ENCODE measurements around the gene CD207. TPM values are rescaled to one million over a fixed set of nuclear protein-coding genes. Genes with fewer than 3 reads are reported as not detected.

CD207 gene
- total and polyA plus RNA-seq, 2 experiments from 2014 or later, result not detected

DNA sequence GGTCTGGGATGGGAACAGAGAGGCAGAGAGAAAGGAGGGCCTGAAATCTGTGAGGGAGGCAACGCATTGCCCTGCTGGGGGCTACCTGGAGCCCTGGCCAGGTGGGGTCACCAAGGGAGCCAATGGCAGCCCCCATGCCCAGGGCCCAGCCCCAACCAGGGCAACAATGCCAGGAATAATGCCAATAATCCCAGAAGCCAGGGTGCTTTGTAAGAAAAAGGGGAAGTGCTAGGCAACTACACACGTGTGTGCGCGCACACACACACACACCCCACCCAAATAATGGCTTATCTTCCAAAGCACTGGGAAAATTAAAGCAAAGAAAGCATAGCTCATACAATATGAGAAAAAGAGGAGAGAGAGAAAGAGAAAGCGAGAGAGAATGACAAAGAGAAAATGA, 8.2 kb downstream of the CD207 start (continued):
- TF ChIP-seq, protein P1, sequence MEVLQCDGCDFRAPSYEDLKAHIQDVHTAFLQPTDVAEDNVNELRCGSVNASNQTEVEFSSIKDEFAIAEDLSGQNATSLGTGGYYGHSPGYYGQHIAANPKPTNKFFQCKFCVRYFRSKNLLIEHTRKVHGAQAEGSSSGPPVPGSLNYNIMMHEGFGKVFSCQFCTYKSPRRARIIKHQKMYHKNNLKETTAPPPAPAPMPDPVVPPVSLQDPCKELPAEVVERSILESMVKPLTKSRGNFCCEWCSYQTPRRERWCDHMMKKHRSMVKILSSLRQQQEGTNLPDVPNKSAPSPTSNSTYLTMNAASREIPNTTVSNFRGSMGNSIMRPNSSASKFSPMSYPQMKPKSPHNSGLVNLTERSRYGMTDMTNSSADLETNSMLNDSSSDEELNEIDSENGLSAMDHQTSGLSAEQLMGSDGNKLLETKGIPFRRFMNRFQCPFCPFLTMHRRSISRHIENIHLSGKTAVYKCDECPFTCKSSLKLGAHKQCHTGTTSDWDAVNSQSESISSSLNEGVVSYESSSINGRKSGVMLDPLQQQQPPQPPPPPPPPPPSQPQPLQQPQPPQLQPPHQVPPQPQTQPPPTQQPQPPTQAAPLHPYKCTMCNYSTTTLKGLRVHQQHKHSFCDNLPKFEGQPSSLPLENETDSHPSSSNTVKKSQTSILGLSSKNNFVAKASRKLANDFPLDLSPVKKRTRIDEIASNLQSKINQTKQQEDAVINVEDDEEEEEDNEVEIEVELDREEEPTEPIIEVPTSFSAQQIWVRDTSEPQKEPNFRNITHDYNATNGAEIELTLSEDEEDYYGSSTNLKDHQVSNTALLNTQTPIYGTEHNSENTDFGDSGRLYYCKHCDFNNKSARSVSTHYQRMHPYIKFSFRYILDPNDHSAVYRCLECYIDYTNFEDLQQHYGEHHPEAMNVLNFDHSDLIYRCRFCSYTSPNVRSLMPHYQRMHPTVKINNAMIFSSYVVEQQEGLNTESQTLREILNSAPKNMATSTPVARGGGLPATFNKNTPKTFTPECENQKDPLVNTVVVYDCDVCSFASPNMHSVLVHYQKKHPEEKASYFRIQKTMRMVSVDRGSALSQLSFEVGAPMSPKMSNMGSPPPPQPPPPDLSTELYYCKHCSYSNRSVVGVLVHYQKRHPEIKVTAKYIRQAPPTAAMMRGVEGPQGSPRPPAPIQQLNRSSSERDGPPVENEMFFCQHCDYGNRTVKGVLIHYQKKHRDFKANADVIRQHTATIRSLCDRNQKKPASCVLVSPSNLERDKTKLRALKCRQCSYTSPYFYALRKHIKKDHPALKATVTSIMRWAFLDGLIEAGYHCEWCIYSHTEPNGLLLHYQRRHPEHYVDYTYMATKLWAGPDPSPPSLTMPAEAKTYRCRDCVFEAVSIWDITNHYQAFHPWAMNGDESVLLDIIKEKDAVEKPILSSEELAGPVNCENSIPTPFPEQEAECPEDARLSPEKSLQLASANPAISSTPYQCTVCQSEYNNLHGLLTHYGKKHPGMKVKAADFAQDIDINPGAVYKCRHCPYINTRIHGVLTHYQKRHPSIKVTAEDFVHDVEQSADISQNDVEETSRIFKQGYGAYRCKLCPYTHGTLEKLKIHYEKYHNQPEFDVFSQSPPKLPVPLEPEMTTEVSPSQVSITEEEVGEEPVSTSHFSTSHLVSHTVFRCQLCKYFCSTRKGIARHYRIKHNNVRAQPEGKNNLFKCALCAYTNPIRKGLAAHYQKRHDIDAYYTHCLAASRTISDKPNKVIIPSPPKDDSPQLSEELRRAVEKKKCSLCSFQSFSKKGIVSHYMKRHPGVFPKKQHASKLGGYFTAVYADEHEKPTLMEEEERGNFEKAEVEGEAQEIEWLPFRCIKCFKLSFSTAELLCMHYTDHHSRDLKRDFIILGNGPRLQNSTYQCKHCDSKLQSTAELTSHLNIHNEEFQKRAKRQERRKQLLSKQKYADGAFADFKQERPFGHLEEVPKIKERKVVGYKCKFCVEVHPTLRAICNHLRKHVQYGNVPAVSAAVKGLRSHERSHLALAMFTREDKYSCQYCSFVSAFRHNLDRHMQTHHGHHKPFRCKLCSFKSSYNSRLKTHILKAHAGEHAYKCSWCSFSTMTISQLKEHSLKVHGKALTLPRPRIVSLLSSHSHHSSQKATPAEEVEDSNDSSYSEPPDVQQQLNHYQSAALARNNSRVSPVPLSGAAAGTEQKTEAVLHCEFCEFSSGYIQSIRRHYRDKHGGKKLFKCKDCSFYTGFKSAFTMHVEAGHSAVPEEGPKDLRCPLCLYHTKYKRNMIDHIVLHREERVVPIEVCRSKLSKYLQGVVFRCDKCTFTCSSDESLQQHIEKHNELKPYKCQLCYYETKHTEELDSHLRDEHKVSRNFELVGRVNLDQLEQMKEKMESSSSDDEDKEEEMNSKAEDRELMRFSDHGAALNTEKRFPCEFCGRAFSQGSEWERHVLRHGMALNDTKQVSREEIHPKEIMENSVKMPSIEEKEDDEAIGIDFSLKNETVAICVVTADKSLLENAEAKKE (CRISPR knock-in tag; IDR thresholded peaks at IDR 0.05), result no peak
- no peak for TF ChIP-seq NANOG (IDR thresholded peaks at IDR 0.05; ENCODE audit: borderline replicate concordance)
- no peak for TF ChIP-seq ZNF331 (CRISPR knock-in tag; IDR thresholded peaks at IDR 0.05; ENCODE audit: low read depth)

DNA sequence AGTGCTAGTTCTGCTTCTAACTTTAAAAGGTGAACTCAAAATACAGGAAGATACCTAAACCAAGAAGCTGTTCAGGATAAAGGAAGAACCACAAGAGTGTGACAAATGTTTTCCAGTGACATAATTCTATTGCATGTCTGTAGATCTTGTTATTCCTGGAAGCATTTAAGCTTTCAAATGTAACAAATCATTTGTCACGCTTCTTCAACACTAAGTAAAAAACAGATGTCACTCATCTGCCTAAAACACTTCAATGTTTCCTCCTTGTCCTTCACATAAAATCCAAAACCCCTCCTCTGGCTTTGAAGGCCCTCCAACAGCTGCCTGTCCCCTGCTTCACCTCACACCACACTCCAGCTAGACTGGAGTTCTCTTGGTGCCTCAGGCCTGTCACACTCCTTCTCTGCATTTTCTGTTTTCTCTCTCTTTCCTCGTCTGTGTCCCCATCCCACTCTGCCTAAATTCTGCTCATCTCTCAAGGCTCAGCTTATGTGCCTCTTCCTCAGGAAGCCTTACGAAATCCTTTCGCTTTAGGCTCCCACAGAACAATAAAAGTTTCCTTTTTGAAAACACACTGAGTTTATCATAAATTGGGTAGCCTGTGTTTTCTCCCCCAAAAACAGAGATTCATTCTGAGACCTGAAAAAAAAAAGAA, 8.8 kb downstream of the CD207 start:
- H3K4me2 ChIP-seq, result no peak overlapping the region
- ATAC-seq (no peak), DNase-seq (ENCODE audit: low spot score) (no peak)
- no peak overlapping the region for H2AFZ ChIP-seq
- H3K4me1 ChIP-seq (ENCODE audit: insufficient read depth), result peaks cover 13% of the 10 kb centered on the region
- H3K36me3 Mint-ChIP-seq (ENCODE audit: low read depth), result no peaks in the 10 kb centered on the region
- H3K27me3 Mint-ChIP-seq (ENCODE audit: insufficient read depth, low read depth, poor library complexity), result peaks cover 17% of the 10 kb centered on the region
- H3K4me1 Mint-ChIP-seq, result peaks cover 19% of the 10 kb centered on the region
- no peaks in the 10 kb centered on the region; the same call in 1 of the 2 replicates for H3K9me2 ChIP-seq (ENCODE audit: insufficient read depth)
- H3K9me3 Mint-ChIP-seq, result peaks cover 3% of the 10 kb centered on the region; the same call in 1 of the 3 replicates
- H3K27ac Mint-ChIP-seq, result no peak overlapping the region
- H4K20me1 ChIP-seq (replicated peaks; ENCODE audit: insufficient read depth), result no peaks in the 10 kb centered on the region
- H3K4me3 ChIP-seq, result no peak overlapping the region
- no peaks in the 10 kb centered on the region for H3K36me3 ChIP-seq (ENCODE audit: insufficient read depth)
- no peaks in the 10 kb centered on the region for H3K27me3 ChIP-seq (ENCODE audit: insufficient read depth)
- no peaks in the 10 kb centered on the region for H3K79me2 ChIP-seq (replicated peaks; ENCODE audit: insufficient read depth)
- no peaks in the 10 kb centered on the region for H3F3A ChIP-seq (replicated peaks; ENCODE audit: low read depth)
- H3K27ac ChIP-seq (ENCODE audit: low read depth), result no peak overlapping the region
- no peak overlapping the region for H3K4me3 Mint-ChIP-seq
- TF ChIP-seq CREB1 (CRISPR knock-in tag; IDR thresholded peaks at IDR 0.05; ENCODE audit: low read depth), result no peak
- TF ChIP-seq, protein P1 (CRISPR knock-in tag; IDR thresholded peaks at IDR 0.05), result no peak
- no peak for TF ChIP-seq JUNB (IDR thresholded peaks at IDR 0.05; ENCODE audit: unreplicated experiment)
- TF ChIP-seq, protein P2, sequence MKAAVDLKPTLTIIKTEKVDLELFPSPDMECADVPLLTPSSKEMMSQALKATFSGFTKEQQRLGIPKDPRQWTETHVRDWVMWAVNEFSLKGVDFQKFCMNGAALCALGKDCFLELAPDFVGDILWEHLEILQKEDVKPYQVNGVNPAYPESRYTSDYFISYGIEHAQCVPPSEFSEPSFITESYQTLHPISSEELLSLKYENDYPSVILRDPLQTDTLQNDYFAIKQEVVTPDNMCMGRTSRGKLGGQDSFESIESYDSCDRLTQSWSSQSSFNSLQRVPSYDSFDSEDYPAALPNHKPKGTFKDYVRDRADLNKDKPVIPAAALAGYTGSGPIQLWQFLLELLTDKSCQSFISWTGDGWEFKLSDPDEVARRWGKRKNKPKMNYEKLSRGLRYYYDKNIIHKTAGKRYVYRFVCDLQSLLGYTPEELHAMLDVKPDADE (IDR thresholded peaks at IDR 0.05), result no peak
- no peak for TF ChIP-seq EZH2 (IDR thresholded peaks at IDR 0.05; ENCODE audit: low read depth, unreplicated experiment)
- no peak for TF ChIP-seq NANOG (IDR thresholded peaks at IDR 0.05; ENCODE audit: borderline replicate concordance)
- no peak for TF ChIP-seq STAT1 (IDR thresholded peaks at IDR 0.05; ENCODE audit: unreplicated experiment)
